A172 (cell line): Measurements from ENCODE around the gene MINDY3. TPM values are rescaled to one million over a fixed set of nuclear protein-coding genes. Genes with fewer than 3 reads are reported as not detected.
"Not testable (repeated sequence)": the region's sequence is repeated elsewhere in the genome, so short reads cannot be mapped to it uniquely, and the experiment has no call there.

Source experiments
- DNase-seq: peaks from one replicate; pipeline ENCODE4 v3.0.0-alpha.2; 2015; ENCODE audit warnings: low spot score
- total RNA-seq: library from RNA; depleted of rRNA; stranded (reverse); fragments of >200 nt; shearing (Covaris generic); gene quantifications from 2 replicates; pipeline ENCODE4 v1.2.3, GENCODE V29; 2014; rRNA removed

MINDY3 gene
- 18.6 and 18.7 TPM in 2 replicates for total RNA-seq

DNA sequence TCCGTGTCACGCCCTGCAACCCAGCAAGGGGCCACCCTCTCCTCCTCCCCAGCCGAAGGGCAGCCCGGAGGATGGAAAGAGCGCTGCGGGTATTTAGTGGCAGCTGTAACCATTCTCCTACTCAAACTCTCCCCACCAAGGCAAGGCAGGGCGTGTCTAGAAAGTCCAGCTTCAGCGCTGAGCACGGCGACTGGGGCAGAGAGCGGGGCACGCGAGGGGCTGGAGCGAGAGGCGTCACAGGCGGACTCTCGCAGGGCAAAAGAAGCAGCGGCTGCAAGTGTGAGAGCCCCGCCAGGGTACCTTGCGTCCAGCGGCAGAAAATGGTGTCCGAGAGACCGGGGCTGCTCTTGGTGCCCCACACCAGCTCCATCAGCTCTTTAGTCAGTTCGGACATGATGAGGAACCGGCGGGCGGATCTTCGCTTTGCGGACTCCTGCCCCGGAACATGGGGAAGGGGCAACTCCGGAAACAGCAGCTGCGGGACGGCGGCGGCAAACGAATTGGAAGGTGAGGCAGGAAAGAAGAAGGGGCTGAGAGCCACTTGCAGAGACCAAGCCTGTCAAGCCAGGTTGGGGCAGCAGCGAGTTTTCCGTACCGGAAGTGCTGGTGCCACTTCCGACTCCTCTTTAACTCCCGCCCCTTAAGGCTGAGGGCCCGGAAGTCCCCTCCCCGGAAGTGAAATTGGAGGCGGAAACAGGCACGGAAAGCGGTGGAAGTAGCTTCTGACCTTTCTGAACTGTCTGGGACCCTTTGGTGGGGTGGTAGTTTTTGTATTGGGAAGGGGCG, at the start of gene MINDY3:
TSS of gene MINDY3 (minus strand) at position 602 of the 786 bp plus-strand sequence. CDS start at position 394, 208 bp downstream.
- peak; percentile 87 for DNase-seq

- no peak for DNase-seq
These were observed 41.6 kb upstream of the MINDY3 start for GRCh38 chr10:15901889-15902288.

GRCh38 chr10:15898046-15898445, 37.7 kb upstream of the MINDY3 start:
- peak; percentile 29 for DNase-seq

- DNase-seq = peak; percentile 32
These were observed 37.0 kb upstream of the MINDY3 start for GRCh38 chr10:15897287-15897686.

- no peak for DNase-seq
These were observed 36.3 kb upstream of the MINDY3 start for GRCh38 chr10:15896654-15897053.

DNA sequence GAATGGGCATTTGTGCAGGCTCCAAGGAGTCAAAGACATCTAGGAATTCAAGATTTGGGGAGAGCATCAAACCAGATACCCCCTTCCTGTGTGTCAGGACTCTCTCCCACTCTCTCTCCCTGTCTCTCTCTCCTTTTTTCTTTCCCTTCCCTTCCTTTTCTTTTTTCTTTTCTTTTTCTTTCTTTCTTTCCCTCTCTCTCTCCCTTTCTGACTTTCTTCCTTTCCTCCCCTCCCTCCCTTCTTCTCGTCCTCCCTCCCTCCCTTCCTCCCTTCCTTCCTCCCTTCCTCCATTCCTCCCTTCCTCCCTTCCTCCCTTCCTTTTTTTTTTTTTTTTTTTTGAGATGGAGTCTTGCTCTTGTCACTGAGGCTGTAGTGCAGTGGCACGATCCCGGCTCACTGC, 24.1 kb upstream of the MINDY3 start:
- no peak for DNase-seq

DNA sequence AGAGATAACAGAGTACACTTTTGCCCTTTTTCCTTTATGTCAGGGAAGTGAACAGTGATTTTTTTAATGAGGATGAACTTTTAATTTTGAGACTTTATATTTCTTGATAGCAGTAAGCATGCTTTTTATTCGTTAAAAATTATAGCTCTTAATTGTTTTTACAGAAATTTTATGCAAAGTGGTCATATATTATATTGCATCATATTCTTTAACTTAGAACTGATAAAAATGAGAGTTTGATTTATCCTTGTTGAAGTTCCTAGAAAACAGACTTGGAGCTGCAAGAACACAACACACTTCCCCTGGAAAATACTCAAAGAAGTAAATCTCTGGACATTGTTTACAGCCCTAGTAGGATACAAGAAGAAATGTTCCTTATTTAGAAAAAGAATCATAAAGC, 21.2 kb upstream of the MINDY3 start:
- no peak for DNase-seq

DNA sequence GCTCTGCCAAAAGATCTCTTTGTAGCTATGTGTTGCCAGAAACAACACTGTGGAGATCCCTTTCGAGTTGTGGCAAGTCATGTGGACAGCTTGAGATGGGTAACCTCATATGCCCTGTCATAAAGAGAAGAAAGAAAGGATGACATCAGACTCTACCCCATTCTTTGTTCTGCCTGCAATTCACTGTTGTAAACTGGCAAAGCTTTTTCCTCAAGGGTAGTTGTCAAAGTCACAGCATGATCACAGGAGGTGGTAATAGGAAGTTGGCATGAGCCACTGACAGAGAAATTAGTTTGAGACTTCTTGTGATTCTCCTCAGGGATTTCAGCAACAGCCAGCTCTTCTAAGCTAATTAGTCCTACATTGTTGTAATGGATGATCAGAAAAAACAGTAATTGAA, 19.4 kb upstream of the MINDY3 start:
- no peak for DNase-seq

DNA sequence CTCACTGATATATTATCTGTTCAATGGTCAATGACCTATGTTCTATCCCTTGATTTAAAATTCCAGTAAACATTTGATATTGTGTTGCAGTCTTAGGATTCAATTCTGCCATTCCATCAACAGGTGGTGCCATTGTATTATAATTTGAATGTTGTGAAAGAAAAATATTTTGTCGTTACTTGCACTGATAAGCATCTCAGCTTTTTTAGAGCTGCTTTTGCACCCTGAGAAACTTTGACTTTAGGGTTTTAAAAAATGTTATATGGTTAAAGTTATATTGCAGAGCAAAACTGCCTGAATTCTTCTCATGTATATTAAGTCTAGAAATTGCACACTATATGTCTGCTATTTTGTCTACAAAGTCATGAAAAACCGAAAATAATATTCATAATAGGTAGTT, 18.8 kb upstream of the MINDY3 start:
- peak; percentile 35 for DNase-seq

- no peak for DNase-seq
These were observed 17.7 kb upstream of the MINDY3 start for GRCh38 chr10:15877836-15878576.

DNA sequence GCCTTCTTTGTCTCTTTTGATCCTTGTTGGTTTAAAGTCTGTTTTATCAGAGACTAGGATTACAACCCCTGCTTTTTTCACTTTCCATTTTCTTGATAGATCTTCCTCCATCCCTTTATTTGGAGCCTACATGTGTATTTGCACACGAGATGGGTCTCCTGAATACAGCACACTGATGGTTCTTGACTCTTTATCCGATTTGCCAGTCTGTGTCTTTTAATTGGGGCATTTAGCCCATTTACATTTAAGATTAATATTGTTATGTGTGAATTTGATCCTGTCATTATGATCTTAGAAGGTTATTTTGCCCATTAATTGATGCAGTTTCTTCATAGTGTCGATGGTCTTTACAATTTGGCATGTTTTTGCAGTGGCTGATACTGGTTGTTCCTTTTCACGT, 16.0 kb upstream of the MINDY3 start:
- not testable (repeated sequence) for DNase-seq

DNA sequence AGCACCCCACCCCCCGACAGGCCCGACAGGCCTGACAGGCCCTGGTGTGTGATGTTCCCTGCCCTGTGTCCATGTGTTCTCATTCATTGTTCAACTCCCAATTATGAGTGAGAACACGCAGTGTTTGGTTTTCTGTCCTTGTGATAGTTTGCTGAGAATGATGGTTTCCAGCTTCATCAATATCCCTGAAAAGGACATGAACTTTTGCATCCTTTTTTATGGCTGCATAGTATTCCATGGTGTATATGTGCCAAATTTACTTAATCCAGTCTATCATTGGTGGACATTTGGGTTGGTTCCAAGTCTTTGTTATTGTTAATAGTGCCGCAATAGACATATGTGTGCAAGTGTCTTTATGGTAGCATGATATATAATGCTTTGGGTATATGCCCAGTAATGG, 12.3 kb upstream of the MINDY3 start:
- DNase-seq = not testable (repeated sequence)

- DNase-seq = no peak
These were observed 11.5 kb upstream of the MINDY3 start for GRCh38 chr10:15871823-15872222.

GRCh38 chr10:15869935-15870334, 9.6 kb upstream of the MINDY3 start:
- no peak for DNase-seq

- DNase-seq = no peak
These were observed 7.7 kb upstream of the MINDY3 start for GRCh38 chr10:15868006-15868405.

DNA sequence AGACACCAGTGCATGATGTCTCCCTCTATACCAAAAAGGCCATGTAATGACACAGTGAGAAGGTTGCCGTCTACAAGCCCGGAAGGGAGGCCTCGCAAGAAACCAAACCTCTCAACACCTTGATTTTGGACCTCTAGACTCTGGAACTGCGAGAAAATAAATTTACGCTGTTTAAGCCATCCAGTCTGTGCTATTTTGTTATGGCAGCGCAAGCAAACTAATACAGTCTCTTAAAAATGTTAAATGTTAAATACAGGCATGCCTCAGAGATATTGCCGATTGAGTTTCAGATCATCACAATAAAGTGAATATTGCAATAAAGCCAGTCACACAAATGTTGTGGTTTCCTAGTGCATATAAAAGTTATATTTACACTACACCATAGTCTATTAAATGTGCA, 5.0 kb upstream of the MINDY3 start:
- DNase-seq = no peak

DNA sequence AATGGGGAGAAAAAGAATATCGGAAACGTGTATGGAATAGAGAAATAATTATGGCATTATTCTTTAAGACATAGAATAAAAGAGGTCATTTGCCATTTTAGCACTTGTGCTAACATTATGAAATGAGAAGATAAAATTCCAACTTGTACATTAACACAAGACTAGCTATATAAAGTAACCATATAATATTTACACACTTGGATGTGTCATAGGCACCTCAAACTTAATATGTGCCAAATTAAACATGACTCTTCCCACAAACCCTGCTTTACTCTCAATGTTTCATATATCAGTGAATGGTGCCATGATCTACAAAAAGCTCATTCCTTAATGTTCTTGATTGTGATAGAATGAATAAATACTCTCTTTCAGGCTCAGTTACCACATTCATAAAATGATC, 4.1 kb upstream of the MINDY3 start:
- no peak for DNase-seq

- no peak for DNase-seq
These were observed 3.4 kb upstream of the MINDY3 start for GRCh38 chr10:15863733-15864132.

- DNase-seq = no peak
These were observed 3.0 kb upstream of the MINDY3 start for GRCh38 chr10:15863323-15863722.

- no peak for DNase-seq
These were observed 440 bp upstream of the MINDY3 start for GRCh38 chr10:15860692-15861201.

- no peak for DNase-seq
These were observed 800 bp downstream of the MINDY3 start for GRCh38 chr10:15859509-15859905.

GRCh38 chr10:15858861-15859281, 1.4 kb downstream of the MINDY3 start:
- DNase-seq = no peak

DNA sequence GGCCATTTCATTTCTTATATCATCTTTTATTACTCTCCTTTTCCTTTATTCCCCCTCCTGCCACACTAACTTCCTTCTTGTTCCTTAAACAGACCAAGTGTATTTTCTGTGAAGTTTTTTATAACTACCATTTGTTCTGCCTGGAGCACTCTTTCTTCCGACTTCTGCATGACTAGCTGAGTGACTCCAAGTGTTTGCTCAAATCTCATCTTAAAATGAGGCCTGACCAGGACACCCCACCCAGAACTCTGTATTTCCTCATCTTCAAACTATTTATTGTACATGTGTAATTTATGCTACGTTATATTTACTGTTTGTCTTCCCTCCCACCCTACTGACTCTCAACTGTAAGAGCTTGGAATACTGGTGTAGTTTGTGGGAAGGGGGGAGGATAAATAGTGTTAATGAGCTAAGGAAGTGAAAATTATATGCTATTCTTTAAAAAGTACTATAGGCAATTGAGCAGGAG, 3.2 kb downstream of the MINDY3 start:
- DNase-seq = no peak
